Stomach smooth muscle (tissue), 2 donors: Measurements from ENCODE around the gene ARHGEF1.
"Not testable (repeated sequence)": the region's sequence is repeated elsewhere in the genome, so short reads cannot be mapped to it uniquely, and the experiment has no call there.

ENCODE experiments used
- H3K27ac ChIP-seq: one replicate; pipeline ENCODE4 v1.7.0; 2013; ENCODE audit warnings: mild to moderate bottlenecking, low read length, inconsistent platforms
- H3K27me3 ChIP-seq, 2 donors: one replicate each; pipeline ENCODE4 v1.7.0; 2013; ENCODE audit warnings: low read length in 2 of 2; ENCODE audit not compliant: insufficient read depth in 2 of 2, control insufficient read depth in 1 of 2
- H3K36me3 ChIP-seq, 2 donors: one replicate each; pipeline ENCODE4 v1.7.0; 2013; ENCODE audit warnings: low read length in 2 of 2; ENCODE audit not compliant: control insufficient read depth in 2 of 2, insufficient read depth in 2 of 2
- H3K4me1 ChIP-seq: one replicate; pipeline ENCODE4 v1.7.0; 2013; ENCODE audit warnings: low read length; ENCODE audit not compliant: control insufficient read depth, insufficient read depth
- H3K4me3 ChIP-seq, 2 donors: one replicate each; pipeline ENCODE4 v1.7.0; 2013; ENCODE audit warnings: low read length in 2 of 2
- H3K9ac ChIP-seq, 2 donors: one replicate each; pipeline ENCODE4 v1.7.0; 2013; ENCODE audit warnings: low read length in 2 of 2, mild to moderate bottlenecking in 1 of 2
- H3K9me3 ChIP-seq, 2 donors: one replicate each; pipeline ENCODE4 v1.7.0; 2013; ENCODE audit warnings: low read length in 2 of 2; ENCODE audit not compliant: control insufficient read depth in 2 of 2
- donor health status: healthy.
- donor health status: Pancreatic carcinoma.

ARHGEF1 gene

GRCh38 chr19:41907994-41908615, 25.1 kb downstream of the ARHGEF1 start:
- no peak overlapping the region for H3K4me3 ChIP-seq
- peaks cover 15 to 23% of the 10 kb centered on the region in 2 donors for H3K27me3 ChIP-seq
- H3K36me3 ChIP-seq, result peaks cover 16 to 24% of the 10 kb centered on the region in 2 donors

DNA sequence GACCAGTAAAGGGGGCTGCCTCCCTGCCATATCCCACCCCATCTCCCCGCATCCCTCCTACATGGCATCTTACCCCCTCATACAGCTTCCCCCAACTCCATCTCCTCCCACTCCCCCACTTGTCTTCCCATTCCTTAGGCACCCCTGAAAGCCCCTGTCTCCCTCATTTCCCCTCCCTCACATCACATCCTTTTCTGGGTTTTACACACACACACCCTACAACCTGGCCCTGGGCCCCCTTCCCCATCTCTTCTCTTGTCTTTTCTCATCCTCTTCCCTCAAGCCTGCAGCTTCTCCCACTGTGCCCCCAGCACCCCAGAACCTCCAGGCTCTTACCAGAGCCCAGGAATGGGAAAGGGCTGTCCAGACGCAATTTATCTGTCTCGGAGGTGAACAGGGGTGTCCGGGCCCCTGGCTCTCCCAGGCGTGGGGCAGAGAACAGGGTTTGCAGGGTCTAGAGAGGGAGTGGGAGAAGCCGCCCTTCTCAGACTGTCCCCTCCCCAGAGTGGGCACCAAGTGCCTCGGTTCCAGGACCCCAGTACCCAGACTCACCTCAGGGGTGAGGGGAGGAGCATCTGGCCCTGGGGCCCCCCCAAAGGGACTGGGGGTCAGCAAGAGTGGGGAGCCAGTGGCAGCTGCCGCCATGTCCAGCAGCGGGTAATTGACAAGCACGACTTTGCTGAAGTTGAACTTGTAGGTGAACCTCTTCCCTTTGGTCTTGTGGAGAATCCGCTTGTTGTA, 25.9 kb downstream of the ARHGEF1 start:
- H3K27ac ChIP-seq, result no peak overlapping the region
- H3K9me3 ChIP-seq, result no peaks in the 10 kb centered on the region
- peaks cover 22 to 29% of the 10 kb centered on the region in 2 donors for H3K27me3 ChIP-seq
- peaks cover 11 to 16% of the 10 kb centered on the region in 2 donors for H3K36me3 ChIP-seq
- no peaks in the 10 kb centered on the region for H3K4me1 ChIP-seq
- H3K9ac ChIP-seq, result no peak overlapping the region
- H3K4me3 ChIP-seq, result no peak overlapping the region

More at GRCh38 chr19:41907994-41908615, 25.1 kb downstream of the ARHGEF1 start:
- no peak overlapping the region for H3K27ac ChIP-seq
- no peak overlapping the region for H3K9ac ChIP-seq
- H3K4me1 ChIP-seq, result no peaks in the 10 kb centered on the region
- no peaks in the 10 kb centered on the region for H3K9me3 ChIP-seq

DNA sequence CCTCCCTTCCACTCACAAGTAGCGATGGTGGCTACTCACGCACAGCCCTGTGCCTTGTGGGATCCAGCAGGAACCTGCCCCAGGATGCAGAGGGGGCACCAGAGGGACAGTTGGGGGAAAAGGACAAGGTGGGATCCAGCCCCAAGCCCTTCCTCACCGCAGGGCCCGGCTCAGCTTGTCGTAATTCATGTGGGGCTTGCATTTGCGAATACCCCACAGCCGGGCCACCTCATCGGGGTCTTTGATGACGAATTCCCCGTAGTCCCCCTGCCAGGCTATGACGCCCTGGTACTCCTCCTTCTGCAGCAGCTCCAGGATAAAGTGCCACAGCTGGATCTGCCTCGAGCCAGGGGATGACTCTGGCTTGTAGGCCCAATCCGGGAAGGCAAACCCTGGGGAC, 26.7 kb downstream of the ARHGEF1 start:
- Histone ChIP-seq H3K9me3 (no peaks in the 10 kb centered on the region), H3K36me3 (peaks cover 5 to 8% of the 10 kb centered on the region in 2 donors), H3K27me3 (peaks cover 28 to 34% of the 10 kb centered on the region in 2 donors), H3K4me3 (no peak overlapping the region), H3K9ac (no peak overlapping the region), H3K27ac (no peak overlapping the region), H3K4me1 (no peaks in the 10 kb centered on the region)

DNA sequence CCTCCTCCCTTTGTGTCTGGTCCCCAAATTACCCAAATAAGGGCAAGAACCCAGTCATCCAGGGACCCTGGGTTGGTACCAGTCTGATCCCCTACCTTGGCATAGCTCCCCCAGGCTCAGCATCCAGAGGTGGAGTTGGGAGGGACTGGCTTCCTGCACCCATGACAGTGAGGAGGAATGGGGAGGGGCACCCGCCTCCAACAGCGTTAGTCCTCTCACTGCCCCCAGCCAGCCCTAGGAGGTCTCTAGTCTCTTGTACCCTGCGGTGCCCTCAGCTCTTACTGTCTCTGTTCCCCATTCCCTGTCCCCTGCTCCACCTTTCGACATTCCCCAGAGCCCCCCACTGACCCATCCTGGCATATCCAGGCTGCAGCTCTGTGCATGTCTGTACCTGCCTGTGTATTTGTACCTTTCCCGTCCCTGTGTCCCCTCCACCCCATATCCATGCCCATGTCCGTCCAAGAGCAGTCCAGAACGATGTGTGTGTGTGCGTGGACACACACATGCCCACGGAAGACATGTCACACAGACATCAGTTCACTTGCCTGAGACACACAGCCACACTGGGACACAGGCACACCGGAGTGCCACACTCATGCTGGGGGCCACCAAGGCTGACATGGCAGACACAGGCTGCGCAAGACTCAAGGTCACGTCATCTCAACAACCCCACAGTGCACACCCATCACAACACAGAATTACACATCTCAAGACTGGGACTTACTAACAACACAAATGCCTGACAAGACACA, 27.4 kb downstream of the ARHGEF1 start:
- H3K9me3 ChIP-seq, result no peaks in the 10 kb centered on the region
- H3K27me3 ChIP-seq, result peaks cover 33 to 37% of the 10 kb centered on the region in 2 donors
- no peak overlapping the region for H3K9ac ChIP-seq
- no peak overlapping the region for H3K27ac ChIP-seq
- H3K4me3 ChIP-seq, result no peak overlapping the region
- H3K4me1 ChIP-seq, result peaks cover 4% of the 10 kb centered on the region
- peaks cover 1 to 3% of the 10 kb centered on the region in 2 donors for H3K36me3 ChIP-seq

DNA sequence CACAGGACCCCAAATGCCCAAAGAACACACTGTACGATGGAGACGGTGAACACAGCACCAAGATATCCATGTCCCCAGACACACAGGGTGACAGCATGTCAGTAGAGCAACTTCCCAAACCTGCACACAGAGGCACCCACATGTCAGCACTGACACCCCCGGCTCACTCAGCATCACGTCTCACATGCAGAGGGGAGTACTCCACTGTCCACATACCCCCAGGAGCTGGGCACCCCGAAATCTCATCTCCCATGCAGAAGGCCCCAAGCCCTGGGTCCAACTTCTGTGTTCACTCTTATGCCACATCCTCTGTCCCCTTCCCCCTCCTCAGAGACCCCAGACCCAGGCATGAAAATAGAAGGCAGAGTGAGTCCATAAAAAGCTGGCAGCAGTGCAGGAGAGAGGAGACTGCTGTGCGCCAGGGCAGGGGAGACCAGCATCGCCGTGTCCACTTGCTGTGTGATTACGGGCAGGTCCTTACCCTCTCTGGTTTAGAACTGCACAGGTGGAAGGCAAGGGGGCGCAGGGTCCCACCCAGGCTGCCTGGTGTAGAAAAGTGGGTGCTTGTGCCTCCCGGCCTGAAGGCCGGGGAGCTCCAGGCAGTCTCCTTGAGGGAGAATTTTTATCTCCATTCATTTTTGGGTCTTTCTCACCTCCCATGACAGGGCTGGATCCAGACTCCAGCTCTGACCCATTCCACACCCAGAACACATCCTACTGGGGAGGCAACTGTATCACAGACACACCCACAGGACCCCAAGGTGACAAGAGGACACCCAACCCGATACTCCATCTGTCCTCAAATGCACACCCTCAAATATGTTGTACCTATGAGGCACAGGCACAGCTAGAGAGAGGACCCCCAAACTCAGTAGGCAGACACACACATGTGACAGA, 28.3 kb downstream of the ARHGEF1 start:
- H3K9ac ChIP-seq, result no peak overlapping the region
- peaks cover 41 to 44% of the 10 kb centered on the region in 2 donors for H3K27me3 ChIP-seq
- H3K36me3 ChIP-seq, result no peaks in the 10 kb centered on the region
- H3K9me3 ChIP-seq, result no peaks in the 10 kb centered on the region
- H3K4me3 ChIP-seq, result no peak overlapping the region
- no peak overlapping the region for H3K27ac ChIP-seq
- peaks cover 5% of the 10 kb centered on the region for H3K4me1 ChIP-seq

DNA sequence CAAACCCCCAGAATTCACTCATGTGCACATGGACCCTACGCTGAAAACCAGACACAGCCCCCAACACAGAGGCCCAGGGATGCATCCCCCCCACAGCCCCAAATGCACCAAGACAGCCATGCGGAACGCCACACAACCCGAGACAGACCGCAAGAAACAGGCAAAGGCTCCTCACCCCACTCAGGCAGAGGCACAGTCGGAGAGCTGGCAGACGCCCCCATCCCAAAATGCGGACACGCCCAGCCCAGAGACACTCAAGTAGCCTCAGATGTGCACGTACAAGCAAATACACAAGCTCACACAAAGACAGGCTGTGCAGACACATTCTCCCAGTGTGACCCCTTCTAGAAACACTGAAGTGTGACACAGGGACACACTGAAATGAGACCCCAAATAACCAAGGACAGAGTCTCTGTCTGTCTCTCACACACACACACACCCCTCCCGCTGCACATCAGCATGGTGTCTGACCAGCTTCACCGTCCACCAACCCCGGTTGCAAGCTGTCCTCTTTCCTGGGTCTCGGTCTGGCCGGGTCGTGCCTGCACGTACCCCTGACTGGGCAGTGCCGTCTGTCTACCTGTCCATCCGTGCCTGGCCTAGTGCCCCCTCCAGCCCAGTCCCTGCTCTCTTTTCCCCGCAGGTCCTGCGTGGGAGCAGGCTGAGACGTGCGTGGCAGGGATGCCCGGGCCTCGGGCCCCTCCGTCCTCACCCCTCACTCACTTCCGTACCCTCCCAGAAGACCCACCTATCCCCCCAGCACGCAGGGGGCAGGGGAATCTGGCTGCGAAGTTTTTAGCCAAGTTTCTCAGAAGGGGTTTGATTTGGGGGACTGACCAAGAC, 29.1 kb downstream of the ARHGEF1 start:
- Histone ChIP-seq H3K9me3 (no peaks in the 10 kb centered on the region), H3K27ac (no peak overlapping the region), H3K36me3 (no peaks in the 10 kb centered on the region), H3K4me3 (no peak overlapping the region), H3K4me1 (peaks cover 5% of the 10 kb centered on the region), H3K9ac (no peak overlapping the region), H3K27me3 (peaks cover 49 to 52% of the 10 kb centered on the region in 2 donors)

DNA sequence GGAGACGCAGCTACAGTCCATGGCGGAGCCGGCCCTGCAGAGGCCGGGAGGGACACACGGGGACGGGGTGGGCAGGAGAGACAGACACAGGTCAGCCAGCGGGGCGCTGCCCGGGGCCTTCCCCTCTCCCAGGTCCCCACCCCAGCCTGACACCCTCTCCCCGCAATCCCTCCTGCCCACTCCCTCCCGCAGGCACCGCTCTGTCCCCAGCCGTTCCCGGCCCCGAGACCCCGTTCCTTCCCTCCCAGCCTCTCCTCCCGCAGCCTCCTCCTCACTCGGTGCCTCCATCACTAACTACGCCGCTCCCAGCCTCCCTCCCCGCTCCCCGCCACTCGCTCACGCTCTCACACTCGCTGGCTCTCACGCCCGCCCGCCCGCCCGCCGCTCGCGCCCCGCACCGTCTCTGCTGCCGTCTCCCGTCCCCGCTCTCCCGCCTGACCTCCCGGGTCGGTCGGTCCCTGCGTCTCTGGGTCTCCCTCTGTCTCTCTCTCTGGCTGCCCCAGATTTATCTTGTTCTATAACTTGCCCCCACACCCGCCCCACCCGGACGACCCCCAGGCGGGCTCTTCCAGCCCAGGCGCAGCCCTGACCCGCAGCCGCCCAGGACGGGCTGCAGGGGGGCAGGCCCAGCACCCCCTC, 30.0 kb downstream of the ARHGEF1 start:
- no peak overlapping the region for H3K4me3 ChIP-seq
- H3K36me3 ChIP-seq, result no peaks in the 10 kb centered on the region
- peaks cover 58% of the 10 kb centered on the region in 2 donors for H3K27me3 ChIP-seq
- H3K27ac ChIP-seq, result no peak overlapping the region
- H3K9ac ChIP-seq, result no peak overlapping the region
- no peaks in the 10 kb centered on the region for H3K9me3 ChIP-seq
- H3K4me1 ChIP-seq, result peaks cover 5% of the 10 kb centered on the region

DNA sequence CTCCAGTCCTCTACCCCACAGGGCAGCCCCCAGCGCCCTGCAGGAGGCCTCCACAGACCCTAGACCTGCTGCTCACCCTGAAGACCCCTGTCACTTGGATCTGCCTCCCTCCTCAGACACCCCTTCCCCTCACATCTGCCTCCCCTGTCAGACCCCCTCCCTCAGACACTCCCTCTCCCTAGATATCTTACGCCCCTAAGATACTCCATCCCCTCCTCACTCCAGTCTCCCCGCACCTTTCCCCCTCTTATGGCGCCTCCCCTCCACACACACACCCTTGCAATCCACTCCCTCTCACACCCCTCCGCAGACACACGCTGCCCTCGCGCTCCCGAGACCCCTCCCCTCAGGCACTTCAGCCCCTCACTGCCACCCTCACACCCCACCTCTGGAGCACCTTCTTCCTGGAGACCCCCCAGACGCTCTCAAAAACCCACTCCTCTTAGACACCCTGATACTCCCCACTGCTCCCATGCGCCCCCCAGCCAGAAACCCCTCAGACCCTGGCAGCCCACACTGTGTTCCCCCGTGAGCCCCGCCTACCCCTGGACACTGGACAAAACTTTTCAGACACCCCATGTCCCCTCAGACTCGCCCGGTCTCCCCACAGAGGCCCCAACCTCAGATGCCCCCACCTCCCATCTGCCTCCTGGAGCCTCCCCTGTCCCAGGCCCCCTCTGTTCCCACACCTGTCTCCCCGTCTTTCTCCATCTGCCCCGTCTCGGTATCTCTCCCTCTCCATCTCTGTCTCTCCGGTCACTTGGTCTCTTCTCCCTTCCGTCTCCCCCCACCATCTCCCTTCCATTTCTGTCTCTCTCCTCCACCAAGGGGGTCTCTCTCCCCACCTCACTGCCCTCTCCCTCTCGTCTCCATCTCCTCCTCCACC, 30.8 kb downstream of the ARHGEF1 start:
- Histone ChIP-seq H3K27me3 (peaks cover 63 to 65% of the 10 kb centered on the region in 2 donors), H3K4me1 (peaks cover 5% of the 10 kb centered on the region), H3K9ac (no peak overlapping the region), H3K36me3 (no peaks in the 10 kb centered on the region), H3K27ac (no peak overlapping the region), H3K9me3 (no peaks in the 10 kb centered on the region), H3K4me3 (no peak overlapping the region)

DNA sequence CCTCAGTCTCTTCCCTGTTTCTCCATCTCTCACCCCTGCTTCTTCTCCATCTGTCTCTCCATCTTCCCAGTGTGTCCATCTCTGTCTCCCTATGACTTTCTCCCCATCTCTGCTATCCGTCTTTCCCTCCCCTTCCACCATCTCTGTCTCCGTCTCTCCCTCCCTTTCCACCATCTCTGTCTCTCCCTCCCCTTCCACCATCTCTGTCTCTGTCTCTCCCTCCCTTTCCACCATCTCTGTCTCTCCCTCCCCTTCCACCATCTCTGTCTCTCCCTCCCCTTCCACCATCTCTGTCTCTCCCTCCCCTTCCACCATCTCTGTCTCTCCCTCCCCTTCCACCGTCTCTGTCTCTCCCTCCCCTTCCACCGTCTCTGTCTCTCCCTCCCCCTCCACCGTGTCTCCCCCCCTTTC, 31.4 kb downstream of the ARHGEF1 start:
- H3K9ac ChIP-seq, H3K9me3 ChIP-seq, H3K27ac ChIP-seq, H3K4me1 ChIP-seq, H3K36me3 ChIP-seq, H3K4me3 ChIP-seq: not testable (repeated sequence)
- H3K27me3 ChIP-seq, result peaks cover 63 to 71% of the 10 kb centered on the region in 2 donors
